CD4-positive, CD25-positive, alpha-beta regulatory T cell (primary cell): ENCODE data around the gene ITPKB. TPM values are rescaled to one million over a fixed set of nuclear protein-coding genes. Genes with fewer than 3 reads are reported as not detected.

Experiments
- ATAC-seq, 2 donors: fragments of 150-1000 bp; cut with Tn5 transposase; one replicate each; pipeline ENCODE4 v1.10.0; 2021; ENCODE audit warnings: low read depth in 2 of 2, moderate number of reproducible peaks in 2 of 2, moderate library complexity in 1 of 2
- DNase-seq, 3 donors: peaks; one replicate each; pipeline versions ENCODE4 v3.0.0 to v3.0.0-alpha.2; 2012 to 2022; ENCODE audit warnings: mixed read lengths in 1 of 3
- H3K27ac ChIP-seq: one replicate; pipeline ENCODE4 v1.7.0; 2013; ENCODE audit warnings: mild to moderate bottlenecking, low read length; ENCODE audit not compliant: insufficient read depth, poor library complexity, severe bottlenecking
- H3K27me3 ChIP-seq: one replicate; pipeline ENCODE4 v1.7.0; 2013; ENCODE audit warnings: low read length; ENCODE audit not compliant: control insufficient read depth, insufficient read depth
- H3K36me3 ChIP-seq: one replicate; pipeline ENCODE4 v1.7.0; 2013; ENCODE audit warnings: mild to moderate bottlenecking, low read length, moderate library complexity; ENCODE audit not compliant: control insufficient read depth, insufficient read depth
- H3K4me1 ChIP-seq: 2 replicates; pipeline ENCODE4 v1.7.0; 2013; ENCODE audit warnings: mild to moderate bottlenecking, low read length; ENCODE audit not compliant: insufficient read depth, control insufficient read depth, poor library complexity, severe bottlenecking
- H3K4me3 ChIP-seq: one replicate; pipeline ENCODE4 v1.7.0; 2013; ENCODE audit warnings: low read depth, mild to moderate bottlenecking, low read length, moderate library complexity
- H3K9me3 ChIP-seq, 2 experiments: 1 replicate in 1 of 2; 2 replicates in 1 of 2; pipeline ENCODE4 v1.7.0; 2013; ENCODE audit warnings: low read length in 2 of 2, mild to moderate bottlenecking in 1 of 2, moderate library complexity in 1 of 2; ENCODE audit not compliant: control insufficient read depth in 2 of 2
- H3K27ac Mint-ChIP-seq, 3 donors: one replicate each; pipeline ENCODE4 v1.8.0; 2020 to 2022; ENCODE audit warnings: mild to moderate bottlenecking in 3 of 3, mixed read lengths in 3 of 3, moderate library complexity in 2 of 3
- H3K27me3 Mint-ChIP-seq: one replicate; pipeline ENCODE4 v1.8.0; 2022; ENCODE audit warnings: mild to moderate bottlenecking, mixed read lengths
- H3K36me3 Mint-ChIP-seq: one replicate; pipeline ENCODE4 v1.8.0; 2020; ENCODE audit warnings: mixed read lengths
- H3K4me1 Mint-ChIP-seq, 4 donors: one replicate each; pipeline ENCODE4 v1.8.0; 2020 to 2022; ENCODE audit warnings: mixed read lengths in 4 of 4, mild to moderate bottlenecking in 1 of 4
- H3K4me3 Mint-ChIP-seq, 4 donors: one replicate each; pipeline ENCODE4 v1.8.0; 2020 to 2022; ENCODE audit warnings: mild to moderate bottlenecking in 4 of 4, mixed read lengths in 4 of 4, moderate library complexity in 3 of 4
- H3K9me3 Mint-ChIP-seq, 7 donors: one replicate each; pipeline ENCODE4 v1.8.0; 2020 to 2022; ENCODE audit warnings: mixed read lengths in 7 of 7, mild to moderate bottlenecking in 3 of 7, moderate library complexity in 2 of 7
- polyA plus RNA-seq, 4 donors: library from polyadenylated mRNA; unstranded; fragments of 300-500 nt; fragmentation: Illumina TruSeq; gene quantifications; one replicate each; pipeline ENCODE4 v1.2.3, GENCODE V29; 2021
- total RNA-seq: library from RNA; stranded (reverse); gene quantifications from one replicate; pipeline ENCODE4 v1.2.3, GENCODE V29; 2022

ITPKB gene
- total and polyA plus RNA-seq, 5 donors from 2014 or later: 38.5 to 216 (median 48.0) TPM

- Mint-ChIP-seq H3K27ac (peak overlapping the region; percentile 68 to 84 (median 83)), H3K36me3 (peaks cover 20% of the 10 kb centered on the region), H3K27me3 (no peaks in the 10 kb centered on the region), H3K9me3 (peaks cover 0 to 1% (median 0%) of the 10 kb centered on the region in 7 donors), H3K4me1 (peaks cover 4 to 75% (median 37%) of the 10 kb centered on the region in 4 donors), H3K4me3 (peak overlapping the region; percentile 5 to 83 (median 47))
- Histone ChIP-seq H3K9me3 (no peaks in the 10 kb centered on the region), H3K36me3 (peaks cover 65% of the 10 kb centered on the region), H3K4me3 (peak overlapping the region; percentile 2), H3K27me3 (no peaks in the 10 kb centered on the region), H3K27ac (peak overlapping the region; percentile 74), H3K4me1 (peaks cover 54% of the 10 kb centered on the region)
- DNase-seq (peak in 1 of 3 donors; percentile 69), ATAC-seq (peak; percentile 23 to 47)
These were observed 93.7 kb downstream of the ITPKB start for GRCh38 chr1:226645279-226645976.

DNA sequence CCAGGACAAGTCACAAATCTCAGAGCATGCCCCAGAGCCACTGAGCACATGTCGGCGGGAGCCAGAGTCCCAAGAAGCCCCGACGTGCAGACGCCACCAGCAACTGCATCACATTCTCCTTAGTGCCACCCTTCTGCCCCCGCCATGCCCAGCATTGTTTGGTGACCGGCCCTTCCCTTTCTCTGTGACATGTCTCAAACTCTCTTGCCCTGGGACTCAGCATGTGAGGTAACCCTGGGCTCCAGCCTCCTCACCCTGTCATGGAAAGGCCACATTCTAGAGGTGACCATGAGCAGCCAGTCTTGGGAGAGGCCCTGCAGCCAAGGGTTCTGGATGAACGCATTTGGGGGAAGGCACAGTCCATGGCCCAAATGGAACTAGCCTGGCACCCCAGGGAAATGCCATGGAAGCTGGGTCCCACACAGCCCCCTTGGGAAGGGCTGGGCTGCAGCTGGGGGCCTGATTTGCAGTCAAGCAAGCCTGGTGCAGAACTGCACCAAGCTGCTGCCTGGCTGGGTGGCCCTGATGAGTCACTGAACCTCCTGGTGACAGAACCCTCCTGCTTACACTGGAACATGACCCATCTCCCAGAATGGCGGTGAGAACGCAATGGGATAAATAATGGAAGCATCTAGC is 94.4 kb downstream of the ITPKB start:
- peak overlapping the region; percentile 2 for H3K4me3 ChIP-seq
- Mint-ChIP-seq H3K4me3 (peak overlapping the region in 3 of 4 donors; percentile 16 to 83 (median 78)), H3K9me3 (peaks cover 0 to 1% (median 0%) of the 10 kb centered on the region in 7 donors), H3K27ac (peak overlapping the region; percentile 84 to 97 (median 87)), H3K4me1 (peaks cover 0 to 69% (median 31%) of the 10 kb centered on the region in 4 donors), H3K36me3 (peaks cover 21% of the 10 kb centered on the region), H3K27me3 (no peaks in the 10 kb centered on the region)
- H3K4me1 ChIP-seq: peaks cover 49% of the 10 kb centered on the region
- peak overlapping the region; percentile 74 for H3K27ac ChIP-seq
- ATAC-seq (no peak), DNase-seq (no peak)
- no peaks in the 10 kb centered on the region for H3K27me3 ChIP-seq
- H3K36me3 ChIP-seq: peaks cover 73% of the 10 kb centered on the region
- no peaks in the 10 kb centered on the region for H3K9me3 ChIP-seq

DNA sequence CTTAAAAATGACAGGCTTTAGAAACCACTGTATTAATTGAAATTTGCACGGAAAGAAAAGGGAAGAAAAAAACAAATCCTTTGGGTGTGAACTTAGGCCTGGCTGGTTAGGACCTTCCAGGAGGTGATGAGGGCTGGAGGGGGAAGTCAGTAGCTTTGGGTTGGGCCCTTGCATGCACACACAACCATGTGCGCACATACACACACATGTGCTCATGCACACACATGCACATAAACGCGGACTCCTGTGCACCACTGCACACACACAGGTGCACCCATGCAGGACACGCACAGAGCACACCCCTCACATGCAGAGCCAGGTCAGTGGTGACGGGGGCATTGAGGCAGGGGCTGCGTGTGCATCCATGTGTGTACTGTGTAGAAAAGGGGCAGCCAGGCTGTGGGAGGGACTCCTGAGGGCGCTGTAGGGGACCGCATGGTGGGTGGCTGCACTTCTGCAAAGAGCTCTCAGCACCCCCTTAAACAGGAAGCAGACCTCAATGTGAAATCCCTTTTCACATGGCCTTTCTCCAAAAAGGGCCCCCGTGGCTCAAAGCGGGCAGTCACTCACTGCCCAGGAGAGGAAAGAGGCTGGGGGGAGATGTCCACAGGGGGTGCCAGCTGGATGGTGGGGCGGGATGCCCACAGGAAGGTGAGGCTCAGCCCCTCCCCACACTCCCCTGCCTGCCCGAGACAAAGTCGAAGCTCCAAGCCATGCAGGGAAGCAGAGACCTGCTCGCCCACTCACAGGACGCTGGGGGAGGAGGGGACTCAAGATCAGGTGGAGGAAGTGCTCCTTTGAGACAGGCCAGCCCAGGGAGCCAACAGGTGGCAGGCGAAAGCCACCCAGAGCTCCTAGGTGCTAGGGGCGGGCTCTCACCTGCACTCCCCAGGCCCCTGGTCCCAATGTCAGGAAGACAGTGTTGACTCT is 95.2 kb downstream of the ITPKB start:
- H3K4me3 ChIP-seq: peak overlapping the region; percentile 7
- ATAC-seq (peak; percentile 27 to 47), DNase-seq (peak; percentile 29 to 74 (median 47))
- peak overlapping the region; percentile 4 to 69 (median 41) for H3K4me3 Mint-ChIP-seq
- no peaks in the 10 kb centered on the region for H3K27me3 ChIP-seq
- peak overlapping the region; percentile 84 to 97 (median 87) for H3K27ac Mint-ChIP-seq
- H3K4me1 Mint-ChIP-seq: peaks cover 0 to 68% (median 27%) of the 10 kb centered on the region in 4 donors
- H3K4me1 ChIP-seq: peaks cover 49% of the 10 kb centered on the region
- H3K27me3 Mint-ChIP-seq: no peaks in the 10 kb centered on the region
- no peaks in the 10 kb centered on the region for H3K9me3 ChIP-seq
- H3K9me3 Mint-ChIP-seq: no peaks in the 10 kb centered on the region
- H3K36me3 ChIP-seq: peaks cover 73% of the 10 kb centered on the region
- peak overlapping the region; percentile 74 for H3K27ac ChIP-seq
- peaks cover 18% of the 10 kb centered on the region for H3K36me3 Mint-ChIP-seq

- Mint-ChIP-seq H3K4me3 (peak overlapping the region; percentile 16 to 69 (median 64)), H3K27me3 (no peaks in the 10 kb centered on the region), H3K36me3 (peaks cover 15% of the 10 kb centered on the region), H3K27ac (peak overlapping the region; percentile 84 to 90 (median 87)), H3K4me1 (peaks cover 0 to 67% (median 25%) of the 10 kb centered on the region in 4 donors), H3K9me3 (no peaks in the 10 kb centered on the region)
- Histone ChIP-seq H3K36me3 (peaks cover 73% of the 10 kb centered on the region), H3K9me3 (no peaks in the 10 kb centered on the region), H3K27ac (peak overlapping the region; percentile 74), H3K4me3 (peak overlapping the region; percentile 7), H3K27me3 (no peaks in the 10 kb centered on the region), H3K4me1 (peaks cover 49% of the 10 kb centered on the region)
- DNase-seq: peak in 2 of 3 donors; percentile 34 to 61
- ATAC-seq: peak; percentile 77 to 81
These were observed 95.9 kb downstream of the ITPKB start for GRCh38 chr1:226643177-226643576.

DNA sequence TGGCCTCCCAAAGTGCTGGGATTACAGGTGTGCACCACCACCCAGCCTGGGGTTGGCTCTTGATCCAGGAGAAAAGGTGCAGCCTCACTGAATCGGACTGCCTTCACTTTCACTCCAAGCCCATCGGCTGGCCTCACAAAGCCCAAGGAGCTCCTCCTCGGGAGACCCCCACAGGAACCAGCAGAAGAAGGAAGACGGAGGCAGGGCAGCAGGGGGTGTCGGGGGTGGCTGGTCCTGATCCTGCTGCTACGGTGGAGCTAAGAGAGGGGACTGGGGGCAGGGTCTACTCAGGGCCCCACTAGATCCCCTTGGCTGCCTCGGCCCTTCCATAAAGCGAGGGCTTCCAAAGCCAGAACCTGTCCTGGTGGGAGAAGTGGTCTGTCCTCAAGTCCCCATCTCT is 96.7 kb downstream of the ITPKB start:
- Histone ChIP-seq H3K9me3 (no peaks in the 10 kb centered on the region), H3K27me3 (no peaks in the 10 kb centered on the region), H3K27ac (peak overlapping the region; percentile 74), H3K4me1 (peaks cover 53% of the 10 kb centered on the region), H3K36me3 (peaks cover 73% of the 10 kb centered on the region), H3K4me3 (no peak overlapping the region)
- ATAC-seq: no peak
- DNase-seq: no peak
- Mint-ChIP-seq H3K4me3 (no peak overlapping the region), H3K9me3 (no peaks in the 10 kb centered on the region), H3K27ac (peak overlapping the region; percentile 48 to 87 (median 84)), H3K4me1 (peaks cover 0 to 65% (median 23%) of the 10 kb centered on the region in 4 donors), H3K36me3 (peaks cover 12% of the 10 kb centered on the region), H3K27me3 (no peaks in the 10 kb centered on the region)

- no peak overlapping the region for H3K4me3 Mint-ChIP-seq
- peaks cover 14% of the 10 kb centered on the region for H3K36me3 Mint-ChIP-seq
- H3K9me3 ChIP-seq: no peaks in the 10 kb centered on the region
- H3K27ac Mint-ChIP-seq: peak overlapping the region in 2 of 3 donors; percentile 81 to 87
- H3K9me3 Mint-ChIP-seq: no peaks in the 10 kb centered on the region
- H3K4me1 ChIP-seq: peaks cover 53% of the 10 kb centered on the region
- H3K27me3 Mint-ChIP-seq: no peaks in the 10 kb centered on the region
- H3K27me3 ChIP-seq: no peaks in the 10 kb centered on the region
- peaks cover 73% of the 10 kb centered on the region for H3K36me3 ChIP-seq
- ATAC-seq: no peak
- peaks cover 2 to 65% (median 26%) of the 10 kb centered on the region in 4 donors for H3K4me1 Mint-ChIP-seq
- H3K27ac ChIP-seq: no peak overlapping the region
- H3K4me3 ChIP-seq: no peak overlapping the region
- DNase-seq: no peak
These were observed 97.3 kb downstream of the ITPKB start for GRCh38 chr1:226641671-226642231.
